ENCODE data around the gene TMSB4Y. TPM values are rescaled to one million over a fixed set of nuclear protein-coding genes. Genes with fewer than 3 reads are reported as not detected.

The TMSB4Y gene
- total and polyA plus RNA-seq, 8 donors = 1.4 to 3.3 (median 1.9) TPM; not detected in 5

- no peak overlapping the region for H3K4me3 ChIP-seq
- no peaks in the 10 kb centered on the region for H3K27me3 ChIP-seq
- 66 to 77% (median 75%) methylated on average over 3 to 6 of the region's 6 CpGs; no CpG with 5 or more reads in 2 of the 5 donors for WGBS, 5 donors
- no peaks in the 10 kb centered on the region for H3K9me3 ChIP-seq
- DNase-seq = no peak
- TF ChIP-seq EP300 (IDR thresholded peaks at IDR 0.05) (no peak), POLR2A (IDR thresholded peaks at IDR 0.05) (no peak), CTCF (IDR thresholded peaks at IDR 0.05) (no peak), POLR2AphosphoS5 (IDR thresholded peaks at IDR 0.05) (no peak)
- H3K4me1 ChIP-seq = no peaks in the 10 kb centered on the region
- H3K27ac ChIP-seq = no peak overlapping the region
- no peaks in the 10 kb centered on the region for H3K36me3 ChIP-seq
- intact Hi-C loops (cut with DNase I; ENCODE audit: low total_unique reads) = no loop called here
Observed at GRCh38 chrY:13729517-13729916, 25.8 kb downstream of the TMSB4Y start.

GRCh38 chrY:13738618-13739017 is 34.9 kb downstream of the TMSB4Y start:
- no peak for DNase-seq

GRCh38 chrY:13751289-13752071 is 47.8 kb downstream of the TMSB4Y start:
- 1 to 3% (median 1%) methylated on average over 17 to 46 of the region's 60 CpGs; no CpG with 5 or more reads in 2 of the 5 donors for WGBS, 5 donors
- no peak for DNase-seq
- intact Hi-C loops (cut with DNase I; ENCODE audit: low total_unique reads) = no loop called here
- Histone ChIP-seq H3K4me1 (peaks cover 0 to 26% (median 0%) of the 10 kb centered on the region in 4 donors), H3K27me3 (peaks cover 0 to 5% (median 0%) of the 10 kb centered on the region in 3 donors), H3K4me3 (peak overlapping the region in 2 of 4 donors; percentile 36 to 57), H3K36me3 (no peaks in the 10 kb centered on the region), H3K27ac (no peak overlapping the region), H3K9me3 (no peaks in the 10 kb centered on the region)
- no peak for TF ChIP-seq CTCF (IDR thresholded peaks at IDR 0.05)
- no peak for TF ChIP-seq POLR2A (IDR thresholded peaks at IDR 0.05)
- no peak for TF ChIP-seq EP300 (IDR thresholded peaks at IDR 0.05)
- TF ChIP-seq POLR2AphosphoS5 (IDR thresholded peaks at IDR 0.05) = no peak

More at GRCh38 chrY:13738618-13739017, 34.9 kb downstream of the TMSB4Y start:
- no peak overlapping the region for H3K4me3 ChIP-seq
- H3K27me3 ChIP-seq = no peaks in the 10 kb centered on the region
- no peak overlapping the region for H3K27ac ChIP-seq
- no peaks in the 10 kb centered on the region for H3K4me1 ChIP-seq
- 14 to 20% (median 17%) methylated on average over 9 to 10 of the region's 10 CpGs; no CpG with 5 or more reads in 2 of the 5 donors for WGBS, 5 donors
- intact Hi-C loops (cut with DNase I; ENCODE audit: low total_unique reads) = no loop called here
- no peaks in the 10 kb centered on the region for H3K9me3 ChIP-seq
- no peaks in the 10 kb centered on the region for H3K36me3 ChIP-seq
- TF ChIP-seq CTCF (IDR thresholded peaks at IDR 0.05) (peak in 1 of 7 experiments; percentile 31), POLR2A (IDR thresholded peaks at IDR 0.05) (no peak)

GRCh38 chrY:13754661-13755060 is 51.0 kb downstream of the TMSB4Y start:
- intact Hi-C loops (cut with DNase I; ENCODE audit: low total_unique reads) = no loop called here

More at GRCh38 chrY:13754661-13755060, 51.0 kb downstream of the TMSB4Y start:
- WGBS, 5 donors = 100% methylated on average over 1 of the region's 1 CpG; no CpG with 5 or more reads in 2 of the 5 donors
- H3K9me3 ChIP-seq = no peaks in the 10 kb centered on the region
- H3K4me3 ChIP-seq = no peak overlapping the region
- no peaks in the 10 kb centered on the region for H3K36me3 ChIP-seq
- TF ChIP-seq POLR2A (IDR thresholded peaks at IDR 0.05) = no peak
- no peak for TF ChIP-seq EP300 (IDR thresholded peaks at IDR 0.05)
- TF ChIP-seq POLR2AphosphoS5 (IDR thresholded peaks at IDR 0.05) = no peak
- TF ChIP-seq CTCF (IDR thresholded peaks at IDR 0.05) = no peak
- H3K4me1 ChIP-seq = peaks cover 0 to 26% (median 0%) of the 10 kb centered on the region in 4 donors
- no peak overlapping the region for H3K27ac ChIP-seq
- DNase-seq = no peak
- H3K27me3 ChIP-seq = peaks cover 0 to 5% (median 0%) of the 10 kb centered on the region in 3 donors

Other genes with a start within 250 kb of the TMSB4Y start
- 10 to 100 TPM in 3 of 5 donors, not detected in 2; 11.2 to 54.0 (median 37.5) TPM for gene UTY, start 223.9 kb upstream of the TMSB4Y start, total RNA-seq
- 1 to 10 TPM in 2 of 3 donors, not detected in 1; 1.9 to 3.8 TPM for gene UTY, start 223.9 kb upstream of the TMSB4Y start, polyA plus RNA-seq